ENCODE results near the gene EFNB1.
"Not testable (repeated sequence)": the region's sequence is repeated elsewhere in the genome, so short reads cannot be mapped to it uniquely, and the experiment has no call there.

- TF ChIP-seq CTCF (IDR thresholded peaks at IDR 0.05); EZH2 (IDR thresholded peaks at IDR 0.05; ENCODE audit: borderline replicate concordance, insufficient read depth, low read depth, low read length, poor library complexity, severe bottlenecking): not testable (repeated sequence)
These were observed 30.4 kb upstream of the EFNB1 start for GRCh38 chrX:68798400-68798799.
